ENCODE measurements around the gene P2RY6.
A peak's percentile ranks its signal among the peaks of the same experiment; 100 is the strongest.

DNA sequence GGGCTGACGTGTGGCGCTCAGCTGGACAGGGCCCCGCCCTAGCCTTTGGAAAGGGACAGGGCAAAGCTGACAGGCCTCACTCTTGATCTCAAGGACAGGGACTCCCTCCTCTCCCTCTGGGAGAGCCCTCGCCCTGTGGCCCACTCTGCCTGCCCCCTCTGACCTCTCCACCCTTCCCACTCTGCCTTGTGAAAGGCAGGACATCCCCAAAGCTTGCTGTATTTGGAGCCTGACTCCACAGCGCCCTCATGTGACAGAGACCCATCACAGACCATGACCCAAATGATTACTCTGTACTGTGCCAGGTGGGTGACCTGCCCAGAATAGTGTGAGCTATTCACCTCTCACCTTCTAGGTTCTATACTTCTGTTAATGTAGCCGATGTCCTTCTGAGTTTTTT lies 35.3 kb upstream of the P2RY6 start:
- TF ChIP-seq POLR2A (IDR thresholded peaks at IDR 0.05; ENCODE audit: borderline replicate concordance, extremely low read depth, insufficient read depth, insufficient read length) (no peak), POLR2AphosphoS5 (IDR thresholded peaks at IDR 0.05; ENCODE audit: low read depth, low read length) (no peak), EZH2 (IDR thresholded peaks at IDR 0.05) (no peak), TCF7L2 (IDR thresholded peaks at IDR 0.05; ENCODE audit: borderline replicate concordance, extremely low read depth, insufficient read depth, insufficient read length) (no peak), EGR1 (IDR thresholded peaks at IDR 0.05; ENCODE audit: low read depth) (no peak), ZNF274 (IDR thresholded peaks at IDR 0.05; ENCODE audit: low read depth, low read length) (no peak), CEBPB (IDR thresholded peaks at IDR 0.05; ENCODE audit: low read depth) (no peak), ELF1 (IDR thresholded peaks at IDR 0.05; ENCODE audit: borderline replicate concordance, low read depth) (no peak), CBX3 (IDR thresholded peaks at IDR 0.05; ENCODE audit: low read depth) (no peak), SP1 (IDR thresholded peaks at IDR 0.05; ENCODE audit: low read depth) (no peak)
- TF ChIP-seq, protein P1, sequence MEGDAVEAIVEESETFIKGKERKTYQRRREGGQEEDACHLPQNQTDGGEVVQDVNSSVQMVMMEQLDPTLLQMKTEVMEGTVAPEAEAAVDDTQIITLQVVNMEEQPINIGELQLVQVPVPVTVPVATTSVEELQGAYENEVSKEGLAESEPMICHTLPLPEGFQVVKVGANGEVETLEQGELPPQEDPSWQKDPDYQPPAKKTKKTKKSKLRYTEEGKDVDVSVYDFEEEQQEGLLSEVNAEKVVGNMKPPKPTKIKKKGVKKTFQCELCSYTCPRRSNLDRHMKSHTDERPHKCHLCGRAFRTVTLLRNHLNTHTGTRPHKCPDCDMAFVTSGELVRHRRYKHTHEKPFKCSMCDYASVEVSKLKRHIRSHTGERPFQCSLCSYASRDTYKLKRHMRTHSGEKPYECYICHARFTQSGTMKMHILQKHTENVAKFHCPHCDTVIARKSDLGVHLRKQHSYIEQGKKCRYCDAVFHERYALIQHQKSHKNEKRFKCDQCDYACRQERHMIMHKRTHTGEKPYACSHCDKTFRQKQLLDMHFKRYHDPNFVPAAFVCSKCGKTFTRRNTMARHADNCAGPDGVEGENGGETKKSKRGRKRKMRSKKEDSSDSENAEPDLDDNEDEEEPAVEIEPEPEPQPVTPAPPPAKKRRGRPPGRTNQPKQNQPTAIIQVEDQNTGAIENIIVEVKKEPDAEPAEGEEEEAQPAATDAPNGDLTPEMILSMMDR (IDR thresholded peaks at IDR 0.05 in 2 of 3, conservative IDR thresholded peaks at IDR 0.05 in 1 of 3; ENCODE audit: borderline replicate concordance in 1 of 3, insufficient read depth in 1 of 3, low read depth in 2 of 3, low read length in 2 of 3), result peak; percentile 86 to 90 (median 86)
- TF ChIP-seq, protein P2, sequence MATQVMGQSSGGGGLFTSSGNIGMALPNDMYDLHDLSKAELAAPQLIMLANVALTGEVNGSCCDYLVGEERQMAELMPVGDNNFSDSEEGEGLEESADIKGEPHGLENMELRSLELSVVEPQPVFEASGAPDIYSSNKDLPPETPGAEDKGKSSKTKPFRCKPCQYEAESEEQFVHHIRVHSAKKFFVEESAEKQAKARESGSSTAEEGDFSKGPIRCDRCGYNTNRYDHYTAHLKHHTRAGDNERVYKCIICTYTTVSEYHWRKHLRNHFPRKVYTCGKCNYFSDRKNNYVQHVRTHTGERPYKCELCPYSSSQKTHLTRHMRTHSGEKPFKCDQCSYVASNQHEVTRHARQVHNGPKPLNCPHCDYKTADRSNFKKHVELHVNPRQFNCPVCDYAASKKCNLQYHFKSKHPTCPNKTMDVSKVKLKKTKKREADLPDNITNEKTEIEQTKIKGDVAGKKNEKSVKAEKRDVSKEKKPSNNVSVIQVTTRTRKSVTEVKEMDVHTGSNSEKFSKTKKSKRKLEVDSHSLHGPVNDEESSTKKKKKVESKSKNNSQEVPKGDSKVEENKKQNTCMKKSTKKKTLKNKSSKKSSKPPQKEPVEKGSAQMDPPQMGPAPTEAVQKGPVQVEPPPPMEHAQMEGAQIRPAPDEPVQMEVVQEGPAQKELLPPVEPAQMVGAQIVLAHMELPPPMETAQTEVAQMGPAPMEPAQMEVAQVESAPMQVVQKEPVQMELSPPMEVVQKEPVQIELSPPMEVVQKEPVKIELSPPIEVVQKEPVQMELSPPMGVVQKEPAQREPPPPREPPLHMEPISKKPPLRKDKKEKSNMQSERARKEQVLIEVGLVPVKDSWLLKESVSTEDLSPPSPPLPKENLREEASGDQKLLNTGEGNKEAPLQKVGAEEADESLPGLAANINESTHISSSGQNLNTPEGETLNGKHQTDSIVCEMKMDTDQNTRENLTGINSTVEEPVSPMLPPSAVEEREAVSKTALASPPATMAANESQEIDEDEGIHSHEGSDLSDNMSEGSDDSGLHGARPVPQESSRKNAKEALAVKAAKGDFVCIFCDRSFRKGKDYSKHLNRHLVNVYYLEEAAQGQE (IDR thresholded peaks at IDR 0.05; ENCODE audit: low read depth), result no peak

Measured in HCT116 (cell line).